Measurements from ENCODE around the gene LEPROT.

Gene LEPROT

DNA sequence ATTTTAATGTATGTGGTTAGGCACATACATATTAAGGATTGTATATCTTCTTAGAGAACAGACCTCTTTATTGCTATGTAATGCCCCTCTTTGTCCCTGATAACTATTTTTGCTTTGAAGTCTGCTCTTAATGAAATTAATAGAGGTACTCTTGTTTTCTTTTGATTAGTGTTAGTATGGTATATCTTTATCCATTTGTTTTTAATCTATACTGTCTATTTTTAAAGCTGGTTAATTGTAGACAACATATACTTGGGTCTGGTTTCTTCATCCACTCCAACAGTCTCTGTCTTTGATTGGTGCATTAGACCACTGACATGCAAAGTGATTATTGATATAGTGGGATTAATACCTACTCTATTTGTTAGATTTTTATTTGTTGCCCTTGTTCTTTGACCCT, 36.0 kb downstream of the LEPROT start:
- Histone ChIP-seq H3K36me3 (ENCODE audit: control insufficient read depth in 2 of 2, insufficient read depth in 1 of 2, low read length in 2 of 2) (no peaks in the 10 kb centered on the region), H3K9me3 (ENCODE audit: control insufficient read depth, insufficient read depth, low read depth, low read length) (no peaks in the 10 kb centered on the region), H3K27ac (ENCODE audit: extremely low read depth, low read depth, low read length) (no peak overlapping the region), H3K4me3 (ENCODE audit: low read depth, low read length) (no peak overlapping the region), H3K4me1 (ENCODE audit: control insufficient read depth, insufficient read depth, low read length) (no peaks in the 10 kb centered on the region)
- POLR2A ChIA-PET: no interaction called here
- peak; percentile 62 for TF ChIP-seq SETDB1 (IDR thresholded peaks at IDR 0.05; ENCODE audit: insufficient read length, low read length)
- TF ChIP-seq ZNF155 (tag by site-specific recombination; IDR thresholded peaks at IDR 0.05): no peak
- peak; percentile 81; the same call in 1 of the 2 replicates for TF ChIP-seq ZNF211 (tag by site-specific recombination; IDR thresholded peaks at IDR 0.05; ENCODE audit: low read depth)
- CTCF ChIA-PET: no interaction called here

DNA sequence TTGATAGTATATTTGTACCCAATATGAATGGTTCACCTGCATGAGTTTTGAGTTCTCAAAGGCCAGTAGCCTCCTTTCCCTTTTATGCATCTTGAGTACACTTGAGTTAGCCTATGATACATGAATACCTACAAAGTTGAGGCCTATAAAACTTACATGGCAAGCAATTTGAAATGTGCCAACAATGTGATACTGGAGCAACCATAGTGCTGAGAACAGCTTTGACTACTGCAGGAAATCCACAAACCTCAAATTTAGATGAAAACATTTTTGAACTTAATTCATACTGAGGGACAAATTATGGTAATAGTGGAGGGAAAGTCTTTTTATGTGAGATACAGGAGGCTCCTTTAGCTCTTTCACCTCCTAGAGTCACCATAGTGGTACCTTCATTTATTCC, 37.4 kb downstream of the LEPROT start:
- POLR2A ChIA-PET: no interaction called here
- CTCF ChIA-PET: interaction anchor here (0.7 to 3.1 kb wide), 6 partner anchors 12 to 230 kb away, joined by 3 to 19 read pairs (median 10); no protein-coding TSS in a partner anchor
- Histone ChIP-seq H3K36me3 (ENCODE audit: control insufficient read depth in 2 of 2, insufficient read depth in 1 of 2, low read length in 2 of 2) (no peaks in the 10 kb centered on the region), H3K9me3 (ENCODE audit: control insufficient read depth, insufficient read depth, low read depth, low read length) (no peaks in the 10 kb centered on the region), H3K4me1 (ENCODE audit: control insufficient read depth, insufficient read depth, low read length) (no peaks in the 10 kb centered on the region), H3K27ac (ENCODE audit: extremely low read depth, low read depth, low read length) (no peak overlapping the region), H3K4me3 (ENCODE audit: low read depth, low read length) (no peak overlapping the region)
- TF ChIP-seq, protein P1, sequence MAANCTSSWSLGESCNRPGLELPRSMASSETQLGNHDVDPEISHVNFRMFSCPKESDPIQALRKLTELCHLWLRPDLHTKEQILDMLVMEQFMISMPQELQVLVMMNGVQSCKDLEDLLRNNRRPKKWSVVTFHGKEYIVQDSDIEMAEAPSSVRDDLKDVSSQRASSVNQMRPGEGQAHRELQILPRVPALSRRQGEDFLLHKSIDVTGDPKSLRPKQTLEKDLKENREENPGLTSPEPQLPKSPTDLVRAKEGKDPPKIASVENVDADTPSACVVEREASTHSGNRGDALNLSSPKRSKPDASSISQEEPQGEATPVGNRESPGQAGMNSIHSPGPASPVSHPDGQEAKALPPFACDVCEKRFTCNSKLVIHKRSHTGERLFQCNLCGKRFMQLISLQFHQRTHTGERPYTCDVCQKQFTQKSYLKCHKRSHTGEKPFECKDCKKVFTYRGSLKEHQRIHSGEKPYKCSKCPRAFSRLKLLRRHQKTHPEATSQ (tag by site-specific recombination; IDR thresholded peaks at IDR 0.05): no peak
- TF ChIP-seq HOXA7 (CRISPR knock-in tag; IDR thresholded peaks at IDR 0.05; ENCODE audit: borderline replicate concordance) (no peak), SETDB1 (IDR thresholded peaks at IDR 0.05; ENCODE audit: insufficient read length, low read length) (no peak), ZNF184 (tag by site-specific recombination; IDR thresholded peaks at IDR 0.05) (no peak), FEZF1 (tag by site-specific recombination; IDR thresholded peaks at IDR 0.05) (no peak), ZNF24 (tag by site-specific recombination; IDR thresholded peaks at IDR 0.05) (no peak), ZNF521 (tag by site-specific recombination; IDR thresholded peaks at IDR 0.05) (no peak), GLIS2 (tag by site-specific recombination; IDR thresholded peaks at IDR 0.05) (no peak)
- TF ChIP-seq, protein P2, sequence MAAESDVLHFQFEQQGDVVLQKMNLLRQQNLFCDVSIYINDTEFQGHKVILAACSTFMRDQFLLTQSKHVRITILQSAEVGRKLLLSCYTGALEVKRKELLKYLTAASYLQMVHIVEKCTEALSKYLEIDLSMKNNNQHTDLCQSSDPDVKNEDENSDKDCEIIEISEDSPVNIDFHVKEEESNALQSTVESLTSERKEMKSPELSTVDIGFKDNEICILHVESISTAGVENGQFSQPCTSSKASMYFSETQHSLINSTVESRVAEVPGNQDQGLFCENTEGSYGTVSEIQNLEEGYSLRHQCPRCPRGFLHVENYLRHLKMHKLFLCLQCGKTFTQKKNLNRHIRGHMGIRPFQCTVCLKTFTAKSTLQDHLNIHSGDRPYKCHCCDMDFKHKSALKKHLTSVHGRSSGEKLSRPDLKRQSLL (tag by site-specific recombination; IDR thresholded peaks at IDR 0.05): no peak

- no peak overlapping the region for H3K4me3 ChIP-seq (ENCODE audit: low read depth, low read length)
- CTCF ChIA-PET: interaction anchor here (0.6 to 3.1 kb wide), 33 partner anchors 9 to 1186 kb away, joined by 3 to 19 read pairs (median 4); no protein-coding TSS in a partner anchor
- no peak overlapping the region for H3K27ac ChIP-seq (ENCODE audit: extremely low read depth, low read depth, low read length)
- no peaks in the 10 kb centered on the region for H3K36me3 ChIP-seq (ENCODE audit: control insufficient read depth in 2 of 2, insufficient read depth in 1 of 2, low read length in 2 of 2)
- POLR2A ChIA-PET: no interaction called here
- no peaks in the 10 kb centered on the region for H3K9me3 ChIP-seq (ENCODE audit: control insufficient read depth, insufficient read depth, low read depth, low read length)
- H3K4me1 ChIP-seq (ENCODE audit: control insufficient read depth, insufficient read depth, low read length): no peaks in the 10 kb centered on the region
- TF ChIP-seq ZNF132 (tag by site-specific recombination; IDR thresholded peaks at IDR 0.05; ENCODE audit: borderline replicate concordance) (no peak), ZNF423 (tag by site-specific recombination; IDR thresholded peaks at IDR 0.05) (no peak), ZNF449 (tag by site-specific recombination; IDR thresholded peaks at IDR 0.05) (no peak), SCRT2 (tag by site-specific recombination; IDR thresholded peaks at IDR 0.05) (no peak), ZBTB8A (tag by site-specific recombination; IDR thresholded peaks at IDR 0.05) (no peak), ZNF776 (tag by site-specific recombination; IDR thresholded peaks at IDR 0.05; ENCODE audit: borderline replicate concordance) (no peak), ZNF324 (tag by site-specific recombination; IDR thresholded peaks at IDR 0.05) (no peak), KLF1 (tag by site-specific recombination; IDR thresholded peaks at IDR 0.05) (no peak), ZNF416 (tag by site-specific recombination; IDR thresholded peaks at IDR 0.05) (no peak), ZNF792 (tag by site-specific recombination; IDR thresholded peaks at IDR 0.05) (no peak)
- TF ChIP-seq, protein P3, sequence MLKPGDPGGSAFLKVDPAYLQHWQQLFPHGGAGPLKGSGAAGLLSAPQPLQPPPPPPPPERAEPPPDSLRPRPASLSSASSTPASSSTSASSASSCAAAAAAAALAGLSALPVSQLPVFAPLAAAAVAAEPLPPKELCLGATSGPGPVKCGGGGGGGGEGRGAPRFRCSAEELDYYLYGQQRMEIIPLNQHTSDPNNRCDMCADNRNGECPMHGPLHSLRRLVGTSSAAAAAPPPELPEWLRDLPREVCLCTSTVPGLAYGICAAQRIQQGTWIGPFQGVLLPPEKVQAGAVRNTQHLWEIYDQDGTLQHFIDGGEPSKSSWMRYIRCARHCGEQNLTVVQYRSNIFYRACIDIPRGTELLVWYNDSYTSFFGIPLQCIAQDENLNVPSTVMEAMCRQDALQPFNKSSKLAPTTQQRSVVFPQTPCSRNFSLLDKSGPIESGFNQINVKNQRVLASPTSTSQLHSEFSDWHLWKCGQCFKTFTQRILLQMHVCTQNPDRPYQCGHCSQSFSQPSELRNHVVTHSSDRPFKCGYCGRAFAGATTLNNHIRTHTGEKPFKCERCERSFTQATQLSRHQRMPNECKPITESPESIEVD (tag by site-specific recombination; IDR thresholded peaks at IDR 0.05): no peak
- TF ChIP-seq, protein P4, sequence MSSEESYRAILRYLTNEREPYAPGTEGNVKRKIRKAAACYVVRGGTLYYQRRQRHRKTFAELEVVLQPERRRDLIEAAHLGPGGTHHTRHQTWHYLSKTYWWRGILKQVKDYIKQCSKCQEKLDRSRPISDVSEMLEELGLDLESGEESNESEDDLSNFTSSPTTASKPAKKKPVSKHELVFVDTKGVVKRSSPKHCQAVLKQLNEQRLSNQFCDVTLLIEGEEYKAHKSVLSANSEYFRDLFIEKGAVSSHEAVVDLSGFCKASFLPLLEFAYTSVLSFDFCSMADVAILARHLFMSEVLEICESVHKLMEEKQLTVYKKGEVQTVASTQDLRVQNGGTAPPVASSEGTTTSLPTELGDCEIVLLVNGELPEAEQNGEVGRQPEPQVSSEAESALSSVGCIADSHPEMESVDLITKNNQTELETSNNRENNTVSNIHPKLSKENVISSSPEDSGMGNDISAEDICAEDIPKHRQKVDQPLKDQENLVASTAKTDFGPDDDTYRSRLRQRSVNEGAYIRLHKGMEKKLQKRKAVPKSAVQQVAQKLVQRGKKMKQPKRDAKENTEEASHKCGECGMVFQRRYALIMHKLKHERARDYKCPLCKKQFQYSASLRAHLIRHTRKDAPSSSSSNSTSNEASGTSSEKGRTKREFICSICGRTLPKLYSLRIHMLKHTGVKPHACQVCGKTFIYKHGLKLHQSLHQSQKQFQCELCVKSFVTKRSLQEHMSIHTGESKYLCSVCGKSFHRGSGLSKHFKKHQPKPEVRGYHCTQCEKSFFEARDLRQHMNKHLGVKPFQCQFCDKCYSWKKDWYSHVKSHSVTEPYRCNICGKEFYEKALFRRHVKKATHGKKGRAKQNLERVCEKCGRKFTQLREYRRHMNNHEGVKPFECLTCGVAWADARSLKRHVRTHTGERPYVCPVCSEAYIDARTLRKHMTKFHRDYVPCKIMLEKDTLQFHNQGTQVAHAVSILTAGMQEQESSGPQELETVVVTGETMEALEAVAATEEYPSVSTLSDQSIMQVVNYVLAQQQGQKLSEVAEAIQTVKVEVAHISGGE (tag by site-specific recombination; conservative IDR thresholded peaks at IDR 0.05; ENCODE audit: low read depth): no peak
These were observed 38.4 kb downstream of the LEPROT start for GRCh38 chr1:65458730-65459396.

Measured in HEK293 (cell line).